HCT116 (cell line): ENCODE measurements around the gene NTNG2. TPM values are rescaled to one million over a fixed set of nuclear protein-coding genes. Genes with fewer than 3 reads are reported as not detected.

Source experiments
- ATAC-seq: fragments of 200-7000 bp; cut with Tn5 transposase; 2 replicates; pipeline ENCODE4 v1.9.1; 2020; ENCODE audit warnings: mild to moderate bottlenecking, moderate library complexity
- BruUV-seq: library from RNA; stranded (reverse); fragments of 400-500 nt; replicated peaks from 2 replicates; lab custom pipeline; 2021; lab: Mats Ljungman, UMichigan
- CTCF ChIA-PET: fragments of 300-600 bp; sonication (Branson Sonifier 250); formaldehyde crosslinking; loops from one replicate; lab custom pipeline; 2021; ENCODE audit warnings: antibody characterized with exemption; lab: Charles Lee
- POLR2A ChIA-PET: fragments of 300-600, 350-600 bp; sonication (Branson Sonifier 250); formaldehyde crosslinking; loops from one replicate; lab custom pipeline; 2021; ENCODE audit warnings: antibody characterized with exemption; lab: Charles Lee
- RAD21 ChIA-PET, 2 experiments: fragments of 300-600 bp; sonication (Branson Sonifier 250); formaldehyde crosslinking; loops; one replicate each; lab custom pipeline; 2023; ENCODE audit warnings: low total read pairs in 2 of 2; ENCODE audit not compliant: uncharacterized antibody in 2 of 2, unreplicated experiment in 2 of 2, low non-redundant PET in 1 of 2; lab: Charles Lee
- DNase-seq: peaks from one replicate; pipeline ENCODE4 v3.0.0-alpha.2; 2010; ENCODE audit warnings: low read depth, low spot score
- H2AFZ ChIP-seq: fragments of 200-600 bp; shearing (Covaris generic), sonication (generic); 2 replicates; pipeline ENCODE4 v1.6.1; 2017; ENCODE audit warnings: low read depth, mixed run types, mixed read lengths, antibody characterized with exemption, low read length; ENCODE audit not compliant: poor library complexity, severe bottlenecking
- H3K27ac ChIP-seq: 2 replicates; pipeline ENCODE4 v1.5.1; 2012; ENCODE audit warnings: low read depth, low read length
- H3K27me3 ChIP-seq: fragments of 200-600 bp; sonication (generic); 2 replicates; pipeline ENCODE4 v1.6.1; 2016; ENCODE audit warnings: mixed run types, low read length, mixed read lengths; ENCODE audit not compliant: insufficient read depth
- H3K36me3 ChIP-seq, 2 experiments: fragments of 200-500 bp in 1 of 2; fragments of 200-600 bp in 1 of 2; sonication (Bioruptor generic) in 1 of 2; sonication (generic) in 1 of 2; 2 replicates each; pipeline versions ENCODE4 v1.5.1 to v1.6.1; 2014 to 2016; ENCODE audit warnings: low read length in 2 of 2, inconsistent platforms in 1 of 2, mixed read lengths in 1 of 2, mixed run types in 1 of 2; ENCODE audit not compliant: insufficient read depth in 2 of 2, control insufficient read depth in 1 of 2
- H3K4me1 ChIP-seq, 2 experiments: fragments of 200-600 bp in 1 of 2; sonication (generic) in 1 of 2; 2 replicates each; pipeline versions ENCODE4 v1.5.1 to v1.6.1; 2012 to 2017; ENCODE audit warnings: low read length in 2 of 2, inconsistent platforms in 1 of 2, mild to moderate bottlenecking in 1 of 2, mixed read lengths in 1 of 2, mixed run types in 1 of 2, moderate library complexity in 1 of 2; ENCODE audit not compliant: insufficient read depth in 2 of 2, control insufficient read depth in 1 of 2
- H3K4me2 ChIP-seq: fragments of 200-600 bp; sonication (generic); 2 replicates; pipeline ENCODE4 v1.6.1; 2017; ENCODE audit warnings: mixed run types, low read length, mixed read lengths
- H3K4me3 ChIP-seq, 2 experiments: fragments of 200-600 bp in 1 of 2; sonication (generic) in 1 of 2; replicated peaks in 1 of 2; 2 replicates each; pipeline ENCODE4 v1.5.1; 2011 to 2016; ENCODE audit warnings: low read length in 2 of 2, control low read depth in 1 of 2, low read depth in 1 of 2, mild to moderate bottlenecking in 1 of 2, mixed read lengths in 1 of 2, mixed run types in 1 of 2
- H3K79me2 ChIP-seq: fragments of 200-600 bp; sonication (generic); 2 replicates; pipeline ENCODE4 v1.6.1; 2017; ENCODE audit warnings: mild to moderate bottlenecking, mixed run types, low read length, moderate library complexity, mixed read lengths; ENCODE audit not compliant: insufficient read depth
- H3K9ac ChIP-seq: fragments of 200-600 bp; sonication (generic); 2 replicates; pipeline ENCODE4 v1.6.1; 2016; ENCODE audit warnings: low read length, mixed read lengths
- H3K9me2 ChIP-seq: fragments of 200-600 bp; sonication (generic), shearing (Covaris generic); 2 replicates; pipeline ENCODE4 v1.6.1; 2017; ENCODE audit warnings: mixed run types, mild to moderate bottlenecking, moderate library complexity; ENCODE audit not compliant: insufficient read depth
- H3K9me3 ChIP-seq, 2 experiments: fragments of 200-500 bp in 1 of 2; fragments of 200-600 bp in 1 of 2; sonication (Bioruptor generic) in 1 of 2; sonication (generic) in 1 of 2; 2 replicates each; pipeline ENCODE4 v1.6.1; 2014 to 2017; ENCODE audit warnings: low read length in 2 of 2, mixed read lengths in 2 of 2, inconsistent platforms in 1 of 2, low read depth in 1 of 2, mild to moderate bottlenecking in 1 of 2, mixed run types in 1 of 2, moderate library complexity in 1 of 2; ENCODE audit not compliant: control insufficient read depth in 1 of 2, insufficient read depth in 1 of 2
- H4K20me1 ChIP-seq: fragments of 200-600 bp; sonication (generic), shearing (Covaris generic); 2 replicates; pipeline ENCODE4 v1.6.1; 2017; ENCODE audit warnings: mixed run types, mild to moderate bottlenecking, moderate library complexity; ENCODE audit not compliant: insufficient read depth
- CEBPB ChIP-seq: IDR thresholded peaks from 2 replicates; pipeline ENCODE4 v1.6.1; 2012; ENCODE audit warnings: low read depth
- EGR1 ChIP-seq: IDR thresholded peaks from 2 replicates; pipeline ENCODE4 v1.6.1; 2012; ENCODE audit warnings: low read depth
- EZH2 ChIP-seq: fragments of 200-600 bp; sonication (generic); IDR thresholded peaks from 2 replicates; pipeline ENCODE4 v1.6.1; 2017; ENCODE audit warnings: antibody characterized with exemption, mixed run types
- EZH2phosphoT487 ChIP-seq: fragments of 200-600 bp; IDR thresholded peaks from 2 replicates; pipeline ENCODE4 v1.6.1; 2018; ENCODE audit warnings: antibody characterized with exemption, borderline replicate concordance
- FOSL1 ChIP-seq: IDR thresholded peaks from 2 replicates; pipeline ENCODE4 v1.6.1; 2012; ENCODE audit warnings: low read depth
- RAD21 ChIP-seq: IDR thresholded peaks from 2 replicates; pipeline ENCODE4 v1.6.1; 2012; ENCODE audit warnings: low read depth, mild to moderate bottlenecking
- SIN3A ChIP-seq: IDR thresholded peaks from 2 replicates; pipeline ENCODE4 v1.6.1; 2012; ENCODE audit warnings: low read depth
- TCF7L2 ChIP-seq: IDR thresholded peaks from 2 replicates; pipeline ENCODE4 v1.7.0; 2011; ENCODE audit warnings: borderline replicate concordance, inconsistent platforms; ENCODE audit not compliant: insufficient read depth, insufficient read length; ENCODE audit errors: extremely low read depth
- YY1 ChIP-seq: IDR thresholded peaks from 2 replicates; pipeline ENCODE4 v1.6.1; 2011; ENCODE audit warnings: low read length, low read depth, moderate library complexity, mild to moderate bottlenecking; ENCODE audit not compliant: insufficient replicate concordance; ENCODE audit errors: extremely low read depth
- ZFX ChIP-seq: fragments of 450-650 bp; IDR thresholded peaks from 2 replicates; pipeline ENCODE4 v1.6.1; 2017
- ZNF274 ChIP-seq: fragments of 200-500 bp; sonication (Bioruptor generic); IDR thresholded peaks from 2 replicates; pipeline ENCODE4 v1.6.1; 2014; ENCODE audit warnings: mild to moderate bottlenecking, low read depth, low read length, inconsistent platforms
- intact Hi-C: fragments of 100-400 bp; cut with micrococcal nuclease; formaldehyde crosslinking; loops from 2 replicates; pipeline ENCODE4 v1.10.0; 2022
- total RNA-seq: library from RNA; stranded (reverse); gene quantifications from one replicate; pipeline ENCODE4 v1.2.1, GENCODE V29; 2021; ENCODE audit not compliant: unreplicated experiment
- TF ChIP-seq, protein P1 (sequence below): IDR thresholded peaks from 2 replicates; pipeline ENCODE4 v1.6.1; 2012
- TF ChIP-seq, protein P2 (sequence below): IDR thresholded peaks from 2 replicates; pipeline ENCODE4 v1.6.1; 2011; ENCODE audit warnings: mild to moderate bottlenecking, low read length, moderate library complexity; ENCODE audit not compliant: insufficient replicate concordance; ENCODE audit errors: extremely low read depth
- TF ChIP-seq, protein P3 (sequence below), 3 experiments: fragments of 200-600 bp in 1 of 3; sonication (generic) in 1 of 3; IDR thresholded peaks in 2 of 3; conservative IDR thresholded peaks in 1 of 3; 2 replicates each; pipeline ENCODE4 v1.5.1; 2012 to 2017; ENCODE audit warnings: low read depth in 2 of 3, low read length in 2 of 3, antibody characterized with exemption in 1 of 3, borderline replicate concordance in 1 of 3, control low read depth in 1 of 3, mild to moderate bottlenecking in 1 of 3, mixed read lengths in 1 of 3, mixed run types in 1 of 3, moderate library complexity in 1 of 3; ENCODE audit not compliant: insufficient read depth in 1 of 3
- TF ChIP-seq, protein P4 (sequence below): IDR thresholded peaks from 2 replicates; pipeline ENCODE4 v1.6.1; 2012

NTNG2 gene
- total RNA-seq, 1 experiment from 2014 or later = 2.5 TPM

DNA sequence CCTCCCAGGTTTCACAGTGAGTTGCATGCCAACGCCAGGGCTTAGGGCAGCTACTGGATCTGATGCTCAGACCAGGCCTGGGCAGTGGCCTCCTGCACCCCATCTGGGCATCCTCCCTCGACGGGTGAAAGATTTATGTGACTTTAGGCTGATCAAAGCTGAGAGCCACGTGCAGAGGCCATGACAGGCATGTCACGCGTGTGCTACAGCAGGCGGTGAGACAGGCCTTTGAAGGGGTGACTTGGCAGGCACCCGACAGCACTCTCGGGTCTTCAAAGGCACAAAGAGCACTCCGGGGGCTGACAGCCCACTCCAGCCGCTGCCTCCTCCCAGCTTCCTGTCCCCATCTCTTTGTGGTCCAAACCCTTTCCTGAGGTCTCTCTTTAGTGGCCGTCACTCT lies 66.2 kb downstream of the NTNG2 start:
- TF ChIP-seq, protein P1, sequence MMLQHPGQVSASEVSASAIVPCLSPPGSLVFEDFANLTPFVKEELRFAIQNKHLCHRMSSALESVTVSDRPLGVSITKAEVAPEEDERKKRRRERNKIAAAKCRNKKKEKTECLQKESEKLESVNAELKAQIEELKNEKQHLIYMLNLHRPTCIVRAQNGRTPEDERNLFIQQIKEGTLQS = no peak
- TF ChIP-seq EGR1 = no peak
- no peak for TF ChIP-seq EZH2phosphoT487
- no peak for TF ChIP-seq CEBPB
- TF ChIP-seq, protein P2, sequence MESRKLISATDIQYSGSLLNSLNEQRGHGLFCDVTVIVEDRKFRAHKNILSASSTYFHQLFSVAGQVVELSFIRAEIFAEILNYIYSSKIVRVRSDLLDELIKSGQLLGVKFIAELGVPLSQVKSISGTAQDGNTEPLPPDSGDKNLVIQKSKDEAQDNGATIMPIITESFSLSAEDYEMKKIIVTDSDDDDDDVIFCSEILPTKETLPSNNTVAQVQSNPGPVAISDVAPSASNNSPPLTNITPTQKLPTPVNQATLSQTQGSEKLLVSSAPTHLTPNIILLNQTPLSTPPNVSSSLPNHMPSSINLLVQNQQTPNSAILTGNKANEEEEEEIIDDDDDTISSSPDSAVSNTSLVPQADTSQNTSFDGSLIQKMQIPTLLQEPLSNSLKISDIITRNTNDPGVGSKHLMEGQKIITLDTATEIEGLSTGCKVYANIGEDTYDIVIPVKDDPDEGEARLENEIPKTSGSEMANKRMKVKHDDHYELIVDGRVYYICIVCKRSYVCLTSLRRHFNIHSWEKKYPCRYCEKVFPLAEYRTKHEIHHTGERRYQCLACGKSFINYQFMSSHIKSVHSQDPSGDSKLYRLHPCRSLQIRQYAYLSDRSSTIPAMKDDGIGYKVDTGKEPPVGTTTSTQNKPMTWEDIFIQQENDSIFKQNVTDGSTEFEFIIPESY = no peak
- TF ChIP-seq EZH2 = no peak
- TF ChIP-seq SIN3A = no peak
- H3K27me3 ChIP-seq = no peaks in the 10 kb centered on the region

DNA sequence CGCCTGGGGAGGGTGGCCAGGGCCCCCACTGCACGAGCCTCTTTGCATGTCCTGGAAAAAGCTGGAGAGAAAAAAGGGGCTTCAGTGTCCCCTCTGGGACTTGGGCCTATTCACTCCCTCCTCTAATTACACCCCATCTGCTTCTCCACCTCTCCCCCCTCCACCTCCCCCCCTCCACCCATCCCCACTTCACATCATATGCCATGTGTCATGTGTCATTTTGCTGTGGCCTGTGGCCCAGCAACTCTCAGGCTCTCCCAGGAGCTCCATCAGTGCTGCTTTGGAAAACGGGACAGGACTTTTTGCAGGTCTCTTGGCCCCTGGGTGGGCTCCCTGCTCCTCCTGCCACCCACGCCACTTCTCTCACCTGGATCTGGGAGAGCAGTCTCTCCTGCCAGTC lies 68.7 kb downstream of the NTNG2 start:
- intact Hi-C loops = no loop called here
- H3K27me3 ChIP-seq = no peaks in the 10 kb centered on the region
- no TSS peak for BruUV-seq

More for the DNA sequence above, 66.2 kb downstream of the NTNG2 start:
- ChIA-PET RAD21 (no interaction called here), CTCF (no interaction called here), POLR2A (no interaction called here)
- no peak overlapping the region for H2AFZ ChIP-seq
- BruUV-seq = no TSS peak
- H3K4me3 ChIP-seq = no peak overlapping the region
- H3K9ac ChIP-seq = no peak overlapping the region
- intact Hi-C loops = no loop called here
- DNase-seq (no peak), ATAC-seq (no peak)
- H3K27ac ChIP-seq = no peak overlapping the region
- H4K20me1 ChIP-seq = no peaks in the 10 kb centered on the region
- H3K36me3 ChIP-seq = no peaks in the 10 kb centered on the region
- no peaks in the 10 kb centered on the region for H3K79me2 ChIP-seq
- H3K4me1 ChIP-seq = no peaks in the 10 kb centered on the region
- H3K9me3 ChIP-seq = no peaks in the 10 kb centered on the region
- H3K9me2 ChIP-seq = no peaks in the 10 kb centered on the region
- no peak overlapping the region for H3K4me2 ChIP-seq

More for the DNA sequence above, 68.7 kb downstream of the NTNG2 start:
- ChIA-PET POLR2A (no interaction called here), CTCF (no interaction called here), RAD21 (no interaction called here)
- H3K4me1 ChIP-seq = no peaks in the 10 kb centered on the region
- DNase-seq (no peak), ATAC-seq (no peak)
- no peaks in the 10 kb centered on the region for H4K20me1 ChIP-seq
- no peaks in the 10 kb centered on the region for H3K9me3 ChIP-seq
- H3K27ac ChIP-seq = no peak overlapping the region
- no peaks in the 10 kb centered on the region for H3K36me3 ChIP-seq
- no peak overlapping the region for H3K4me2 ChIP-seq
- no peak overlapping the region for H3K4me3 ChIP-seq
- no peaks in the 10 kb centered on the region for H3K79me2 ChIP-seq
- TF ChIP-seq EZH2phosphoT487 (no peak), SIN3A (no peak), EGR1 (no peak), FOSL1 (no peak), ZFX (no peak), ZNF274 (no peak), RAD21 (no peak), TCF7L2 (no peak), YY1 (no peak), CEBPB (no peak)
- TF ChIP-seq, protein P3, sequence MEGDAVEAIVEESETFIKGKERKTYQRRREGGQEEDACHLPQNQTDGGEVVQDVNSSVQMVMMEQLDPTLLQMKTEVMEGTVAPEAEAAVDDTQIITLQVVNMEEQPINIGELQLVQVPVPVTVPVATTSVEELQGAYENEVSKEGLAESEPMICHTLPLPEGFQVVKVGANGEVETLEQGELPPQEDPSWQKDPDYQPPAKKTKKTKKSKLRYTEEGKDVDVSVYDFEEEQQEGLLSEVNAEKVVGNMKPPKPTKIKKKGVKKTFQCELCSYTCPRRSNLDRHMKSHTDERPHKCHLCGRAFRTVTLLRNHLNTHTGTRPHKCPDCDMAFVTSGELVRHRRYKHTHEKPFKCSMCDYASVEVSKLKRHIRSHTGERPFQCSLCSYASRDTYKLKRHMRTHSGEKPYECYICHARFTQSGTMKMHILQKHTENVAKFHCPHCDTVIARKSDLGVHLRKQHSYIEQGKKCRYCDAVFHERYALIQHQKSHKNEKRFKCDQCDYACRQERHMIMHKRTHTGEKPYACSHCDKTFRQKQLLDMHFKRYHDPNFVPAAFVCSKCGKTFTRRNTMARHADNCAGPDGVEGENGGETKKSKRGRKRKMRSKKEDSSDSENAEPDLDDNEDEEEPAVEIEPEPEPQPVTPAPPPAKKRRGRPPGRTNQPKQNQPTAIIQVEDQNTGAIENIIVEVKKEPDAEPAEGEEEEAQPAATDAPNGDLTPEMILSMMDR (IDR thresholded peaks at IDR 0.05 in 2 of 3, conservative IDR thresholded peaks at IDR 0.05 in 1 of 3; ENCODE audit: borderline replicate concordance in 1 of 3, insufficient read depth in 1 of 3, low read depth in 2 of 3, low read length in 2 of 3) = no peak
- TF ChIP-seq, protein P4, sequence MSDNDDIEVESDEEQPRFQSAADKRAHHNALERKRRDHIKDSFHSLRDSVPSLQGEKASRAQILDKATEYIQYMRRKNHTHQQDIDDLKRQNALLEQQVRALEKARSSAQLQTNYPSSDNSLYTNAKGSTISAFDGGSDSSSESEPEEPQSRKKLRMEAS = no peak
- TF ChIP-seq, protein P1 = no peak
- H3K9ac ChIP-seq = no peak overlapping the region
- no peak overlapping the region for H2AFZ ChIP-seq
- H3K9me2 ChIP-seq = no peaks in the 10 kb centered on the region
